ENCODE results near the gene HOXD3.

Gene HOXD3

DNA sequence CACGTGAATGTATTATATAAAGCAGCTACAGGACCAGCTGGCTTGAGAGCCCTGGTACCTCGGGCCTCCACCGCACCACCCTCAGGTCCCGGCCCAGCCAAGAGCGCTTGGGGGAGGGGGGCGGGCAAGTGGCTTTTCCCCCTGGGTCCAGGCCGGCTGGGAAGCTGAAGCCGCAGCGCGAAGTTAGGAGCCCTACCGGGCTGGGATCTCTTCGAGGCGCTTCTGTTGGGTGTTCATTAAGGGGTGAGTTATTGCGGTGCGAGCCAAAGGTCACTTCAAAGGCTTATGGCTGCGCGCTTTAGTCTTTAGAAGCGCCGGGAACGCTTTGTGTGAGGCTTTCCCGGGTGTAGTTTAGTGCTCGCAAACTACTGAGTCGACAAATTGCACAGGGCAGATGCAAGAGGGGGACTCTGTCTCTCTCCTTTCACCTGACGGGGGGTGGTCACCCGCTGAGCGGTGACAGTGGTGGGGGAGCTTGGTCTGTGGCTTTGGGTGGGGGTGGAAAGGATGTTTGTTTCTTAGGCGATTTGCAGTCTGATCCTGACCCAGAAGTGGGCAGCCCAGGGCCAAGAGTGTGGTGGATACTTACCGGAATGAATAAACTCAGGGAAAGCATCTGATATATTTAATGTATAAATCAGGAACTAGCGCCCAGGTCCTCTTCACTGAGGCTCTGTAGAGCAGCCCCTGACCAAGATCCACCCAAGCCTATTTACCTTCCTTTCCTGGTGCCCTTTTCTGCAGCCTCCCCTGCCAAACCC is 6.0 kb downstream of the HOXD3 start:
- no peak for DNase-seq

DNA sequence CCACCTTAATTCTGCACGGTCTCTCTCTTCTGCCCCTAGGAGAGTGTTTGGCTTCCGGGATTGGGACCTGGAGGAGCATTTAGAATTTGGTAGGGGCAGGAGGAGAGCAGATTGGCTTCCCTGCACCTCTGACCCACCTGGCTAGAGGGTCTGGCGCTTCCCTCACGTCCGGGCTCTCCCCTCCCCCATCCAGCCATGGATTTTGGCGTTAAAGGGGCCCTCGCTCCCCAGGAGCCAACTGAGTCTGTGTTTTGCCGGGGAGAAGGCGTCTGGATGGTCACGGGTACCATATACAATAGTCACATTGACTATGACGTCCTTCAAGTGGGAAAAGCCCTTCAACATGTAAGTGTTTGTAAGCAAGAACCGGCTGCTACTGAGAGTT is 6.6 kb downstream of the HOXD3 start:
- no peak for DNase-seq

DNA sequence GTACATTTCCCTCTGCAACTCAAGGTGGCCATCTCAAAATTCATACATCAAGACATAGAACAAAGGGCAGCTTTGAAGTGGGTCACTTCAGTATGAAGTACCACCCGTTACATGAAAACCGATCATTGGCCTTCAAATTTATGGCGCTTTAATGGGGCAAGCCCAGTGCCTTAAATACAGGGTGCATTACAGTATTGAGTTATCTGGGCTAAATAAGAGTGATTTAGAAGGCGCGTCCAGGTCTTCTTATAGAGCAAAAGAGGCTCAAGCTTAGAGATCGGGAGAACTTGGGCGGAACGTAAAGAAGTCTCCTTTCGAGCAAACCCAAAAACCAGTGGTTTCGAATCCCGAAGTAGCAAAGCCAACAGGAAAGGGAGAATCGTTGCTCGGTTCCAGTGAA is 7.1 kb downstream of the HOXD3 start:
- DNase-seq: no peak

DNA sequence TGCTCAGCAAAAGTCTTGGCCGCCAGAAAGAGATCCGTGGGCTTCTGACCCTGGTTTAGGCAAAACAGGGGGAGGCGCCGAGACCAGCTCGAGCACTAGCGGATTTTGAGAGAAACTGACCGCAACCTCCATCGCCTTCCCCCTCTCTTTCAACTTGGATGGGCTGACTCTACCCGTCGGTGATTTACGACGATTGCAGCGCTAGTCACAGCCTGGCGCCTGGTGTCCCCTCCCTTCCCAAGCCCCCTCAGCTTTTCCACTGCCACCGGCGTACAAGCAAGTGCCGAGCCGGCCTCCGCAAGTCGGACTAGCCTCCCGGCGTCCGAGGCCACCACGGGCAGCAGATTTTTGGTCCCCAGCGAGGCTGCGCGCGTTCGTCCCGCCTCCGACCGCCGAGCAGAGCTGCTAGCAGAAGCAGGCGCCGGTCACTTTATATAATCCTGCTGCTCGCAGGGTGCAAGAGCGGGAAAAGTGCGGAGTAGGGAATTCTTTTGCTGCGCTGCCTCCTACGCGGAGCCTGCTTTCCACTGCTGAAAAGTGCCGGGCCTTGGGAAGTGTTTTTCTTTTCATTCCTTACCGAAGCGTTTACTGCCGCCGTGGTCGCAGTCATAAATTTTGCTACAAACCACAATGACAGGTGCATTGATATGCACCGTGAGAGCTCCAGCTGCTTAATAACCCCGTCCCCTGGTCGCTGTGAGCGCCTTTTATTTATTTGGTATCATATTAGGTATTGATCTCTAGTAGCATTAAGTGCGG is 7.7 kb downstream of the HOXD3 start:
- DNase-seq: no peak

DNA sequence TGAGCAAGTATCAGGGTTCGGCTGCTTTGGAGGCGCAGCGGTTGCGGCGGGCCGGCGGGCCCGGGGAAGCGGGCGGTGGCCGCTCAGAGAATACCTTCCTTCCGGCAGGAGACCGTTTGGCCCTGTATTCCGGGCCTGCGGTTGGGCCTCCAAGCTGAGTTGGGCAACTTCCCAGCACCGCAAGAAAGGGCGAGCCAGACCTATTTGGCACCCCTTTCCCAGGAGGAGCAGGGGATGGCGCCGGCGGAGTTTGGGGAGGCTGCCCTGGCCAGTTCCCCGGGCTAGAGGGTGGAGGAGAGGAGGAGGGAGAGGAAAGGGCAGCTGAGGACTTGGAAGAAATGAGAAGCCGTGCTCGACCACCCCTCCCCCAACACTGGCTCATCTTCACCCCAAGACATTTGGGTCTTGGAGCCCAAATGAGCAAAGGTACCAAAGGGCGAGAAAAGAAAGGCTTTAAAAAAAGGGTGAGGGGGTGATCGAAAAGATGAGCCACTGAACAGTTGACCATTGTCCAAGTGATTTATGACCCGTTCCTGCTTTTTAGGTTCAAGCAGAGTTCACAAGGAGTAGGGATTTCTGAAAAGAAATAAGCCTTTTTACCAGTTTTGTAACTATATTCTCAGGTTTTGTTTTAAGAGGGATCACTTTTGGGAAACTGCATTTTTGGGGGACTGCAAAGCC is 8.4 kb downstream of the HOXD3 start:
- DNase-seq: no peak

DNA sequence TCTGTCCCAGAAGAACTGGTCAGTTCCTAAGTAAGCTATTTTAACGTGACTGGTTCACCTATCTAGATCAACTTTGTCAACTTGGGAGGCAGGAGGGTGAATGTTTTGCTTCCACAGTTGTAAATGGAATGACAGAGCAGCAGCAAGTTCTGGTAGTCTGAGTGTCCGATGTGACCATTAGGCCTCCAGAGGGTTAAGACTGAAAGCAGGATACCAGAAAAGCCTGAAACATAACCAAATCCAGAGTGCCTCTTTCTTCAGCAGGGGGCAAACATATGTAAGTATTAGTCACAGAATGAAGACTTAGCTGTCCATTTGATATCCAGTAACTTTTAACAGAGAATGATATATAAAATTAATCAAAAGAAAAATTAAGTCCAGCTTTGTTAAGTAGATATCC is 9.2 kb downstream of the HOXD3 start:
- DNase-seq: no peak

DNA sequence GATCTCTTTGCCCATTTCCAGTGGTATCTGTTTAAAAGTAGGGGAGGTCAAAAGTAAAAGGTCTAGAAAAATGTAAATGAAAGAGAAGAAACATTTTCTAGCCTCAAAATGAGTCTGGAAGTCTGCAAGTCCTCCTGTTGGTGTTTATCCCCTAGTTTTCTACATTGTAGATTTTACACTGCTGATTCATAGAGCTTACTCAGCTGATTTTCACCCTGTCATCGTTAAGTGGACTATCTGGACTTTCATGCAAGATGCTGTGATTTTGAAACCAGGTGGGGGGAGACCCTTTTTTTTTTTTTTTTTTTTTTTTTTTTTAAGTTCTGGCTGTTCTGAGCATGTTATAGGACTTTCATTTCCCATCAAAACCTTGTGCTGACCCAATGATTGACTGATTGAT is 10.3 kb downstream of the HOXD3 start:
- no peak for DNase-seq

DNA sequence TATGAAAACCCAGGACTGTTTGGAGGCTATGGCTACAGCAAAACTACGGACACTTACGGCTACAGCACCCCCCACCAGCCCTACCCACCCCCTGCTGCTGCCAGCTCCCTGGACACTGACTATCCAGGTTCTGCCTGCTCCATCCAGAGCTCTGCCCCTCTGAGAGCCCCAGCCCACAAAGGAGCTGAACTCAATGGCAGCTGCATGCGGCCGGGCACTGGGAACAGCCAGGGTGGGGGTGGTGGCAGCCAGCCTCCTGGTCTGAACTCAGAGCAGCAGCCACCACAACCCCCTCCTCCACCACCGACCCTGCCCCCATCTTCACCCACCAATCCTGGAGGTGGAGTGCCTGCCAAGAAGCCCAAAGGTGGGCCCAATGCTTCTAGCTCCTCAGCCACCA is 12.1 kb downstream of the HOXD3 start:
- no peak for DNase-seq

DNA sequence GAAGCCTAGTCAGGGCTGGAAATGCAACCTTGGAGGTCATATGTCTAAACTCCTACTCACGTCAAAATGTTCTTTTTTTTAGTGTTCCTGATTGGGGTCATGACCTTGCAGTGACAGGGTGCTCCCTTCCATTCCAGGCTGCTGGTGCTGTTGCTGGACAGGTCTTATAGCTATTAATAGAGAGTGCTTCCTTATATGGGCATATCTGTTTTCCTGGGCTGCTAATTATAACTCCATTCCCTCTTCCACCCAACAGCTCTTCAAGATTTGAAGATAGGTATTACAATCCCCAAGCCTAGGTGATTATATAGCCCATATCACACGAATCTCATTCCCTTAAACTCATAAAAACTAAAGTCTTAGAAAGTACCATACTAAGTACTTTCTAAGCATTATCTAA is 12.6 kb downstream of the HOXD3 start:
- DNase-seq: no peak

DNA sequence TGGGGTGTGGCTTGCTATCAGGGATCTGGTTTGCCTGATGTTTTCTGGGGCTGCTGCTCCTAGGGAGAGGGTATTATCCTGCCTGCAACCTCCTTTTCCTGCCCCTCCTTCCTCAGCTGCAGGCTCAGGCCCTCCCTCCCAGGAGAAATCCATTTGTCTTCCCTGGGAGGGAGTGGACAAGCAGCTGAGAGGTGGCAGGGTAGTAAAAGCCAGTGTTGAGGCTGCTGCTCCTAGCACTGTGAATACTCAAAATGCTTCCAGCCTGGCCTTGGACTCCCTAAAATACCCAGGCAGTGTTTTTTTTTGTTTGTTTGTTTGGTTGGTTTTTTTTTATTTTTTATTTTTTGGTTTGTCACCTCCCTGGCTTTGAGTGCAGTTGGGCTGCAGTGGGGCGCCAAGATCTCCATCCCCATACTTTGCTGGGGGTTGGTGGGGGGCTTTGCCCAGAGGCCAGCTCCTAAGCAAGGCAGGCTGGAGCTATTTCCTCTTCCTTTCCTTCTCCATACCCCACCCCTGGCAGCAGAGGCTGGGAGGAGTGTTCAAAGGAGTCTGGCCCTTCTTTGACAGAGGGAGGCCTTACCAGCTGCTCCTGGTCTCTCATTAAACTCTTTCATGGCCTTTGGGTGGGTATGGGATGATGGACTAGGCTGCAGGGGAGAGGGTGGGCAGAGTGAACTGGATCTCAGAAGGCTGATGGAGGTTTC is 13.6 kb downstream of the HOXD3 start:
- no peak for DNase-seq

DNA sequence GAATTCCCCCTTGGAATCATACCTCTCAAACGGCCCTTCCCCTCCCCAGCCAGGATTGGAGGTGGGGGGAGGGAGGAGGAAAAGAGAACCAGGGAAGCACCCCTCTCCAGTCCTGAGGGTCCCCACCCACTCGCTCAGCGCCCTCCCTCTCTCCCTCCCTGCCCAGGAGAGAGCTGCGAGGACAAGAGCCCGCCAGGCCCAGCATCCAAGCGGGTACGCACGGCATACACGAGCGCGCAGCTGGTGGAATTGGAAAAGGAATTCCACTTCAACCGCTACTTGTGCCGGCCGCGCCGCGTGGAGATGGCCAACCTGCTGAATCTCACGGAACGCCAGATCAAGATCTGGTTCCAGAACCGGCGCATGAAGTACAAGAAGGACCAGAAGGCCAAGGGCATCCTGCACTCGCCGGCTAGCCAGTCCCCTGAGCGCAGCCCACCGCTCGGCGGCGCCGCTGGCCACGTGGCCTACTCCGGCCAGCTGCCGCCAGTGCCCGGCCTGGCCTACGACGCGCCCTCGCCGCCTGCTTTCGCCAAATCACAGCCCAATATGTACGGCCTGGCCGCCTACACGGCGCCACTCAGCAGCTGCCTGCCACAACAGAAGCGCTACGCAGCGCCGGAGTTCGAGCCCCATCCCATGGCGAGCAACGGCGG is 14.4 kb downstream of the HOXD3 start:
- DNase-seq: no peak

DNA sequence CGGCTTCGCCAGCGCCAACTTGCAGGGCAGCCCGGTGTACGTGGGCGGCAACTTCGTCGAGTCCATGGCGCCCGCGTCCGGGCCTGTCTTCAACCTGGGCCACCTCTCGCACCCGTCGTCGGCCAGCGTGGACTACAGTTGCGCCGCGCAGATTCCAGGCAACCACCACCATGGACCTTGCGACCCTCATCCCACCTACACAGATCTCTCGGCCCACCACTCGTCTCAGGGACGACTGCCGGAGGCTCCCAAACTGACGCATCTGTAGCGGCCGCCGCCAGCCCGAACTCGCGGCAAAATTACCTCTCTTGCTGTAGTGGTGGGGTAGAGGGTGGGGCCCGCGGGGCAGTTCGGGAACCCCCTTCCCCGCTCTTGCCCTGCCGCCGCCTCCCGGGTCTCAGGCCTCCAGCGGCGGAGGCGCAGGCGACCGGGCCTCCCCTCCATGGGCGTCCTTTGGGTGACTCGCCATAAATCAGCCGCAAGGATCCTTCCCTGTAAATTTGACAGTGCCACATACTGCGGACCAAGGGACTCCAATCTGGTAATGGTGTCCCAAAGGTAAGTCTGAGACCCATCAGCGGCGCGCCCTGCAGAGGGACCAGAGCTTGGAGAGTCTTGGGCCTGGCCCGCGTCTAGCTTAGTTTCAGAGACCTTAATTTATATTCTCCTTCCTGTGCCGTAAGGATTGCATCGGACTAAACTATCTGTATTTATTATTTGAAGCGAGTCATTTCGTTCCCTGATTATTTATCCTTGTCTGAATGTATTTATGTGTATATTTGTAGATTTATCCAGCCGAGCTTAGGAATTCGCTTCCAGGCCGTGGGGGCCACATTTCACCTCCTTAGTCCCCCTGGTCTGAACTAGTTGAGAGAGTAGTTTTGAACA is 15.1 kb downstream of the HOXD3 start:
- DNase-seq: no peak

DNA sequence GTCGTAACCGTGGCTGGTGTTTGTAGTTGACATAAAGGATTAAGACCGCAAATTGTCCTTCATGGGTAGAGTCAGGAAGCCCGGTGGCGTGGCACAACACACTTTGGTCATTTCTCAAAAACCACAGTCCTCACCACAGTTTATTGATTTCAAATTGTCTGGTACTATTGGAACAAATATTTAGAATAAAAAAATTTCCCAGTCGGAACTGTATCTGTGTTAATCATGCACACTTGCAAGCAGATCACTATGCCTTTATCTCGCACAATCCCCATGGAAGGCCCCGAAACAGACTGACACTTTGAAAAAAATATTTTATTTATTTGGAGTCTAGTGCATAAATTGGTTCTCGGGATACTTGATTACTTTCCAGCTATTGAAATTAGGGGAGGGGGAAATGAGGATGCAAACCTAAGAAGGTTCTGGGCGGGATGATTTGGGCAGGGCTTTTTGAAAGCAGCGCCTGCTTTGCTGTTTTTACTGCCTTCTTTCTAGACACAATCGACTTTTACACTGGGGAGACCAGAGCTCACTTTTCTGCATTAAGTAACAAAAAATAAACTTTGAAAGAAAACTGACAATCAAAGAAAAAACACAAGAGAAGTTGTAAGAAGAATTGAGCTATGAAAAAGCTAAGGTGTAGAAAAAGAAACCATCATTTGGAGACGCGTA is 15.9 kb downstream of the HOXD3 start:
- no peak for DNase-seq

DNA sequence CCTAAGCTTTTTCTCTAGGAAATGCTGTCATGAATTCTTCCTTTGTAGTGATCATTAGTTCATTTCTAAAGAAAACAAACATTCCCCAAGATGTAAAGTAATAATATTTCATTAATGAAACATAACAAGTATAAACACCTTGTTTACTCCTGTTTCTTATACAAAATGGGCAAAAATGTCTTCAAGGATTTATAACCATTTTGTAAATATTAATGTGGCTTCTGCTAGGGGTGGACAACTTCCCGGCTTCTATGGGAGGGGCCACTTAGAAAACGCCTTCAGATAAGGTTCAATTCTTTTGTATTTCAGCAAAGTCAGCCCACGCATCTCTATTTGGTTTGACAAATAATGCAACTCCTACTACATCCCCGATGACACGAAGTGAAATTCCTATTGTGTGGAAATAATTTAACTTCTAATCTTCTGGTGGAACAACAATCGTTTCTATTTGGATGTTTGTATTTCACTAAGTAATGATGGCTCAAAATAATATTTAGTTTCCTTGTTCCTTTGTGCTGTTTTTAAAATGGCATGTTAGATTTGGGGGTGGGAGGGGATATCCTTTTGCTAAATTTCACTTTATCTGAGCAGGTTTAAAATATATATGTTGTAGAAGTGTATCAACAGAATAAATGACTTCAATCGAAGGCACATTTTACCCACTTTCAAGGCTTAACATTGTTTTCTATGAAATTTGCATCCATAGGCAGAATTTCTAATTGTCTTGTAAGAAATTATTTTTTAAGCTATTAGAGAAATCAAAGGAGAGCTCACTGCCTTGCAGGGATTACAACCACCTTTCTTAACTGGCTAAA is 16.7 kb downstream of the HOXD3 start:
- no peak for DNase-seq

DNA sequence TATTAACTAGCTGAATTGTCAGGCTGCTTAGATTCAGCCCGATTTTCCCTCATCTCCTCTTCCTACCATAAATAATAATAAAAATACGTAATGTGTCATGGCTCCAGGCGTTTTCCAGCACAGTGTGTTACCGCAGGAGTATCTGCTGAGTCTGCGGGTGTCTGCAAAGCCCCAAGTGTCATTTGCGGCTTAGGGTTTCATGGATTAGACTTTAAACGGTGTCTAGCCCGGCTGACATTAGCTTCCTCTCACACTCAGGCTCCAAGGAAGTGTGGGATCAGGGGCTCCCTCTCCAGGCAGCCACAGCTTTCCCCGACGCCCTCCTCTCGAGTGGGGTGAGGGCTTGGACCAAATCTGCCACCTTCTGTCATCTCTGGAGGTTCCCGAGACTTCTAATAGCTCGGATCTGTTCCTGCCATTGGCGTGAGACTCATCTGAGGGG is 17.3 kb downstream of the HOXD3 start:
- no peak for DNase-seq

DNA sequence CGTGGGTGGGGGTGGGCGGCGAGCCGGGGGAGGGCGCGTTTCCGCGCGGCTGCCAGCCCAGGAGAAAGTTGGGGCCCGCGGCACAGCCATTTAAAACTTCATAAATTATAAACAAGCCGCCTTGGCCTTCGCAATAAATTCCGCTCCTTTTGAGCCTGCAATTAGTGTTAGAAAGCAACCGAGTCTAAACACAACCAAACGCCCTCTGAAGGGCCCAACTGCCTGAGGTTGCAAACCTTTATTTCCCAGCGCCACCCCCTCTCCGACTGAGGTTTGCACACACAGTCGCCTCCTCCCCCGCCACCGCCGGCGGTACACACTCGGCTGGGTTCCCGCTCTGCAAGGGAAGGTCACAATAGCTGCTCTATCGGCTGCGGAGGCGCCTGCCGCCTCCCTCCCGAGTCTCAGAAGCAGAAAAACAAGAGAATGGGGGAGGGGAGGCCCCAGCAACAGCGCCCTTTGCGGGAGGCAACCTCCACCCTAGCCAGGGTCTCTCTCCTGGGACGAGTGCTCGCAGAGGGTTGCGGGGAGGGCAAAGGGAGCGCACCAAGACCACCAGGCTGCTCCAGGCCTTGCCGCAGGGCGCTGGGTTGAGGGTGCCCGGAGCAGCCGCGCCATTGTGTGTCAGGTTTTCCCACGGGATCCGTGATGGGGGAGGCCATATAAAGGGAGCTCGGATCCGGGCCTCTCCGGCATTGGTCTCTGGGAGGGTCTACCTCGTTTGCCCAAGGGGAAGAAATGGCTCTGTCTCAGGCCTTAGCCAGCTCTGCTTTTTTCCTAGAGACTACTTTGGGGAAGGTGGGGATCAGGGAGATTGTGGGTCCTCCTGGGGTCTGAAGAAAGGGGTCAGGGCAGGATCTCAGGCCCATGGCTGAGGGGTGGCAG is 18.0 kb downstream of the HOXD3 start:
- no peak for DNase-seq

DNA sequence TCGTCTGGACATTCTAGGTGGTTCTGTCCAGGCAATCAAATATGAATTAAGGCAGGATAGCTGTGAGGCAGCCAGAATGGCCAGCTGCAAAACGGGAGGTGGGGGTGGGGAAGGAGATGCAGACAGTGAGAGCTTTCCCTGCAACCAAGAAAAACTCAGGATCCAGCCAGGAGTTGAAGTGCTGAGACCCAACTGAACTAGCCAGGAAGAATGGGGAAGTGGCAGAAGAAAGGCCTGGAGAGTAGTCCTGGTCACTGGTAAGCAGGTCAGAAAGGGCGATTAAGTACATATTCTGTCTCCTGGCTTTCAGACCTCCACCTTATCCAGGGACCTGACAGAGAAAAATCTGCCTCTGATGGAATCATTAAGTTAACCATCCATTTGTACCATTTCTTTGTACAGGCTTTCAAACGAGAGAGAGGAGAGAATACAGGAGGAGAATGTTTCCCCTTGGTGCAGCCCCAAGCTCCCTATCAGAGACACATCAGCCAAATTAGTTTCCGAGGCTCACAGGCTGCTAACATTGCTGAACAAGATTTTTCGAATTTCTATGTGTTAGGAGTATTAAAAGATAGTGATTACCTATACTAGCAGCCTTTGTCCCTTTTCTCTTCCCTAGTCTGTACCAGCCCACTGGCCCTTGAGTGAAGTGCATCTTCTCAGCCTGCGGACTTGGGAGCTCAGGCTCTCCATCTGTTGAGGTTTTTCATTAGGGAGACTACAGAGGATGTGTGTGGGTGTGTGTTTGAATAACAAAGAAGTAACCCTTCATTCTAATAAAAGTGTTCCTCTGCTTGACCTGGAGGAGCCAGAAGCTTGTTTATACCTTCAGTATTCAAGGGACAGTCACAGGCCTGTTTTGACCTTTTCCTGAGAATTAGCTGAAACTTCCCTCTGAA is 18.9 kb downstream of the HOXD3 start:
- DNase-seq: no peak

DNA sequence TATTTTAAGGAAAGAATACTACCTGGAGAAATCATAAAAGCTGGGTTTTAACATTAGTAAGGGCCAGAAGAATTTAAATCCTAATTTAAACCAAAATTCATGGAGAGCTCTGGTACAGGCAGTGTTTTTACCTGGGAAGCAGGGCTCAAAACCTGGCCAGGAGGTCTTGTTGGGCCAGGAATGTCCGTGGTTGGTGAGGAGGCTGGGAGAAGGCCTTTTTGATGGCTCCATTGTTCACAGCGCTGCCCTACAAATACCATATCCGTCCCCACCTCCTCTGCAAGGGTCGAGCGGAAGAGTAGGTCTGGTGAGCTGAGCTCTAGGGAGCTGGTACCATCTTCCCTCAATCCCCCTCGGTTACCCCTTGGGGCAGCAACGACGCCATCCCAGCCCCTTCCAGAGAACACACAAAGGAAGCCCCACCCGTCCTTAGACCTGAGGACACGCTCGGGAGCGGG is 20.5 kb downstream of the HOXD3 start:
- no peak for DNase-seq
